ENCODE results near the gene BCL3.

- TF ChIP-seq CTCF (IDR thresholded peaks at IDR 0.05) (no peak), POLR2A (IDR thresholded peaks at IDR 0.05) (no peak)
These were observed 3.8 kb downstream of the BCL3 start for GRCh38 chr19:44752123-44752815.

Data from uterus (tissue), 2 donors.